ENCODE results near the gene CBR1. TPM values are rescaled to one million over a fixed set of nuclear protein-coding genes. Genes with fewer than 3 reads are reported as not detected.

The CBR1 gene
- total RNA-seq (2014; rRNA removed; shearing (Covaris generic)) = 290 and 329 TPM in 2 replicates

- peak; percentile 97 for DNase-seq (ENCODE audit: low spot score)
These were observed at the start of gene CBR1 for GRCh38 chr21:36069713-36070583. Gene CBR1, plus strand, starts transcription at chr21:36070024. Its CDS starts 92 bp downstream, at chr21:36070116.

- DNase-seq (ENCODE audit: low spot score) = no peak
These were observed 48.5 kb upstream of the CBR1 start for GRCh38 chr21:36021251-36021837.

- no peak for DNase-seq (ENCODE audit: low spot score)
These were observed 47.3 kb upstream of the CBR1 start for GRCh38 chr21:36022427-36023091.

GRCh38 chr21:36023092-36023480 is 46.7 kb upstream of the CBR1 start:
- no peak for DNase-seq (ENCODE audit: low spot score)

- DNase-seq (ENCODE audit: low spot score) = no peak
These were observed 45.0 kb upstream of the CBR1 start for GRCh38 chr21:36024782-36025181.

GRCh38 chr21:36027347-36027746 is 42.5 kb upstream of the CBR1 start:
- DNase-seq (ENCODE audit: low spot score) = no peak

GRCh38 chr21:36028127-36029069 is 41.4 kb upstream of the CBR1 start:
- DNase-seq (ENCODE audit: low spot score) = peak; percentile 79

GRCh38 chr21:36029309-36029708 is 40.5 kb upstream of the CBR1 start:
- DNase-seq (ENCODE audit: low spot score) = no peak

- no peak for DNase-seq (ENCODE audit: low spot score)
These were observed 39.1 kb upstream of the CBR1 start for GRCh38 chr21:36030581-36031189.

GRCh38 chr21:36032647-36033406 is 37.0 kb upstream of the CBR1 start:
- DNase-seq (ENCODE audit: low spot score) = no peak

- DNase-seq (ENCODE audit: low spot score) = no peak
These were observed 35.5 kb upstream of the CBR1 start for GRCh38 chr21:36034211-36034913.

- no peak for DNase-seq (ENCODE audit: low spot score)
These were observed 34.4 kb upstream of the CBR1 start for GRCh38 chr21:36035381-36035791.

GRCh38 chr21:36038701-36039497 is 30.9 kb upstream of the CBR1 start:
- DNase-seq (ENCODE audit: low spot score) = no peak

- no peak for DNase-seq (ENCODE audit: low spot score)
These were observed 30.0 kb upstream of the CBR1 start for GRCh38 chr21:36039861-36040260.

GRCh38 chr21:36040389-36040788 is 29.4 kb upstream of the CBR1 start:
- no peak for DNase-seq (ENCODE audit: low spot score)

- no peak for DNase-seq (ENCODE audit: low spot score)
These were observed 27.9 kb upstream of the CBR1 start for GRCh38 chr21:36041910-36042309.

- peak; percentile 94 for DNase-seq (ENCODE audit: low spot score)
These were observed 25.8 kb upstream of the CBR1 start for GRCh38 chr21:36044056-36044455.

GRCh38 chr21:36045993-36046392 is 23.8 kb upstream of the CBR1 start:
- no peak for DNase-seq (ENCODE audit: low spot score)

- no peak for DNase-seq (ENCODE audit: low spot score)
These were observed 22.7 kb upstream of the CBR1 start for GRCh38 chr21:36047139-36047538.

All from H4 (cell line).